Neural cell (in vitro differentiated cells): ENCODE measurements around the gene TMEM184B.
"Not testable (repeated sequence)": the region's sequence is repeated elsewhere in the genome, so short reads cannot be mapped to it uniquely, and the experiment has no call there.

ENCODE experiments used
- CTCF ChIP-seq: fragments of 450-650 bp; IDR thresholded peaks from 2 replicates; pipeline ENCODE4 v1.5.1; 2014; ENCODE audit warnings: antibody characterized with exemption, mild to moderate bottlenecking, moderate library complexity; ENCODE audit not compliant: poor library complexity, severe bottlenecking
- EZH2 ChIP-seq: fragments of 200-600, 300-800 bp; shearing (Covaris generic), sonication (generic); IDR thresholded peaks from 2 replicates; pipeline ENCODE4 v1.6.1; 2014; ENCODE audit warnings: antibody characterized with exemption, low read length, borderline replicate concordance, mild to moderate bottlenecking; ENCODE audit not compliant: insufficient read depth, poor library complexity, severe bottlenecking
- MXI1 ChIP-seq: fragments of 450-650 bp; conservative IDR thresholded peaks from 2 replicates; pipeline ENCODE4 v1.6.1; 2014; ENCODE audit warnings: antibody characterized with exemption, mild to moderate bottlenecking; ENCODE audit not compliant: poor library complexity, severe bottlenecking
- POLR2AphosphoS5 ChIP-seq: IDR thresholded peaks from 2 replicates; pipeline ENCODE4 v1.6.1; 2012
- RAD21 ChIP-seq: fragments of 450-650 bp; conservative IDR thresholded peaks from 2 replicates; pipeline ENCODE4 v1.6.1; 2014; ENCODE audit warnings: antibody characterized with exemption, mild to moderate bottlenecking, moderate library complexity
- REST ChIP-seq: IDR thresholded peaks from 2 replicates; pipeline ENCODE4 v1.6.1; 2012; ENCODE audit warnings: borderline replicate concordance

DNA sequence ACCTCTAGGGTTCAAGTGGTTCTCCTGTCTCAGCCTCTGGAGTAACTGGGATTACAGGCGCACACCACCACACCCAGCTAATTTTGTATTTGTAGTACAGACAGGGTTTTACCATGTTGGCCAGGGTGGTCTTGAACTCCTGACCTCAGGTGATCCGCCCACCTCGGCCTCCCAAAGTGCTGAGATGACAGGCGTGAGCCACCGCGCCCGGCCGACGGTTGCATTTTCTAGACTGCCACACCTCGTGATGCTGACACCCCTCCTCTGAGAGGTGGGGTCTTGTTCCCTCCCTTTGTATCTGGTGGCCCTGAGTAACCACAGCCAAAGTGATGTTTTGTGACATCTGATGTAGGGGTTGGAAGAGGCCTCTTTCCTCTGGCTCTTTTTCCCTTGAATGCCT is 39.0 kb downstream of the TMEM184B start:
- TF ChIP-seq EZH2, CTCF, RAD21, REST, POLR2AphosphoS5, MXI1: not testable (repeated sequence)
